PC-3 (cell line): ENCODE measurements around the gene GPR22. TPM values are rescaled to one million over a fixed set of nuclear protein-coding genes. Genes with fewer than 3 reads are reported as not detected.
A peak's percentile ranks its signal among the peaks of the same experiment; 100 is the strongest.

Experiments used
- ATAC-seq: fragments of 200-7000 bp; cut with Tn5 transposase; 2 replicates; pipeline ENCODE4 v1.9.1; 2020; ENCODE audit warnings: mild to moderate bottlenecking, moderate library complexity
- BruUV-seq: library from RNA; stranded (reverse); fragments of 400-500 nt; replicated peaks from 2 replicates; lab custom pipeline; 2021; lab: Mats Ljungman, UMichigan
- CTCF ChIA-PET: fragments of 300-600 bp; sonication (Branson Sonifier 250); formaldehyde crosslinking; loops from one replicate; lab custom pipeline; 2022; ENCODE audit warnings: antibody characterized with exemption; lab: Charles Lee
- POLR2A ChIA-PET: fragments of 300-600 bp; sonication (Branson Sonifier 250); formaldehyde crosslinking; loops from one replicate; lab custom pipeline; 2022; ENCODE audit warnings: antibody characterized with exemption; ENCODE audit not compliant: unreplicated experiment; lab: Charles Lee
- DNase-seq: peaks from one replicate; pipeline ENCODE4 v3.0.0-alpha.2; 2015
- H2AFZ ChIP-seq: fragments of 300-600 bp; sonication (generic); 2 replicates; pipeline ENCODE4 v1.6.0; 2016; ENCODE audit warnings: antibody characterized with exemption, low read length
- H3F3A ChIP-seq: fragments of 300-600 bp; sonication (generic); one replicate; pipeline ENCODE4 v1.6.0; 2017; ENCODE audit warnings: antibody characterized with exemption, low read length, control low read depth, mild to moderate bottlenecking; ENCODE audit not compliant: unreplicated experiment
- H3K27ac ChIP-seq: fragments of 300-600 bp; sonication (generic); 2 replicates; pipeline ENCODE4 v1.5.1; 2016; ENCODE audit warnings: mild to moderate bottlenecking, low read length
- H3K27me3 ChIP-seq: fragments of 300-600 bp; sonication (generic); 2 replicates; pipeline ENCODE4 v1.6.1; 2016; ENCODE audit warnings: low read length, mixed read lengths
- H3K36me3 ChIP-seq: fragments of 300-600 bp; sonication (generic); 2 replicates; pipeline ENCODE4 v1.6.1; 2016; ENCODE audit warnings: low read depth, mixed run types, low read length, mixed read lengths
- H3K4me1 ChIP-seq: fragments of 300-600 bp; sonication (generic); 2 replicates; pipeline ENCODE4 v1.5.1; 2016; ENCODE audit warnings: low read length; ENCODE audit not compliant: insufficient read depth
- H3K4me2 ChIP-seq: fragments of 300-600 bp; sonication (generic); 2 replicates; pipeline ENCODE4 v1.6.0; 2016; ENCODE audit warnings: low read length
- H3K4me3 ChIP-seq: fragments of 300-600 bp; sonication (generic); 2 replicates; pipeline ENCODE4 v1.5.1; 2016; ENCODE audit warnings: mild to moderate bottlenecking, low read length, mixed read lengths
- H3K79me2 ChIP-seq: fragments of 300-600 bp; sonication (generic); 2 replicates; pipeline ENCODE4 v1.6.1; 2017; ENCODE audit warnings: low read length, mixed read lengths
- H3K9ac ChIP-seq: fragments of 300-600 bp; sonication (generic); 2 replicates; pipeline ENCODE4 v1.6.0; 2016; ENCODE audit warnings: mild to moderate bottlenecking, low read length
- H3K9me2 ChIP-seq: fragments of 300-600 bp; sonication (generic); replicated peaks from 2 replicates; pipeline ENCODE4 v1.6.1; 2016; ENCODE audit warnings: mixed run types, low read length, mixed read lengths
- H3K9me3 ChIP-seq: fragments of 300-600 bp; sonication (generic); 2 replicates; pipeline ENCODE4 v1.6.1; 2016; ENCODE audit warnings: low read length, mixed read lengths
- H4K20me1 ChIP-seq: fragments of 300-600 bp; sonication (generic); 2 replicates; pipeline ENCODE4 v1.6.1; 2016; ENCODE audit warnings: low read length, mixed read lengths
- EZH2 ChIP-seq: fragments of 300-600 bp; sonication (generic); IDR thresholded peaks from one replicate; pipeline ENCODE4 v1.6.1; 2017; ENCODE audit warnings: antibody characterized with exemption, mild to moderate bottlenecking, low read length; ENCODE audit not compliant: unreplicated experiment
- EZH2phosphoT487 ChIP-seq: fragments of 300-600 bp; sonication (generic); IDR thresholded peaks from 2 replicates; pipeline ENCODE4 v1.6.1; 2018; ENCODE audit warnings: mild to moderate bottlenecking, antibody characterized with exemption, low read length, borderline replicate concordance
- intact Hi-C: fragments of 100-400 bp; cut with micrococcal nuclease; formaldehyde crosslinking; loops from 2 replicates; pipeline ENCODE4 v1.9.0; 2023
- total RNA-seq: library from RNA; depleted of rRNA; stranded (reverse); fragments of >200 nt; gene quantifications from 2 replicates; pipeline ENCODE4 v1.2.3, GENCODE V29; 2014
- TF ChIP-seq, protein P1 (sequence below): fragments of 300-600 bp; sonication (generic); conservative IDR thresholded peaks from 2 replicates; pipeline ENCODE4 v1.5.1; 2017; ENCODE audit warnings: antibody characterized with exemption, low read depth, mild to moderate bottlenecking, low read length

Gene GPR22
- total RNA-seq, 1 experiment from 2014 or later, result not detected

DNA sequence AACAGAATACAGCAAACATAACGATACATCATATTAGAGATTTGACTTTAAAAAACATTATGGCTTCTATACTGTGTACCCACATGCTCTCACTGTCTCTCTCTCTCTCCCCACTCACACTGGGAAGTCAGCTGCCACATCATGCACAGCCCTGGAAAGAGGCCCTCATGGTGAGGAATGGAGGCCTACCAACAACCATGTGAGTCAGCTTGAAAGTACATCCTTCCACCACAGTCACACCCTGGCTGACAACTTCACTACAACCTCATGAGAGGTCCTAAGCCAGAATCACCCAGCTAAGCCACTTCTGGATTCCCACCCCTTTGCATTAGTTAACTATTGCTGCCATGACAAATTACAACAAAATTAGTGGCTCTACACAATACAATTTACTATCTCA lies 23.3 kb upstream of the GPR22 start:
- H3K4me1 ChIP-seq, result no peaks in the 10 kb centered on the region
- H3K27me3 ChIP-seq, result no peaks in the 10 kb centered on the region
- no peak overlapping the region for H2AFZ ChIP-seq
- peaks cover 6% of the 10 kb centered on the region; the same call in 1 of the 2 replicates for H3K36me3 ChIP-seq
- ChIA-PET POLR2A (no interaction called here), CTCF (no interaction called here)
- H3K4me2 ChIP-seq, result no peak overlapping the region
- H3F3A ChIP-seq, result no peaks in the 10 kb centered on the region
- H4K20me1 ChIP-seq, result no peaks in the 10 kb centered on the region
- BruUV-seq, result no TSS peak
- no peak overlapping the region for H3K9ac ChIP-seq
- no peaks in the 10 kb centered on the region for H3K9me2 ChIP-seq
- no peak overlapping the region for H3K4me3 ChIP-seq
- peak; percentile 59 for ATAC-seq
- H3K79me2 ChIP-seq, result no peaks in the 10 kb centered on the region
- DNase-seq, result peak; percentile 20
- TF ChIP-seq EZH2 (no peak), EZH2phosphoT487 (no peak)
- TF ChIP-seq, protein P1, sequence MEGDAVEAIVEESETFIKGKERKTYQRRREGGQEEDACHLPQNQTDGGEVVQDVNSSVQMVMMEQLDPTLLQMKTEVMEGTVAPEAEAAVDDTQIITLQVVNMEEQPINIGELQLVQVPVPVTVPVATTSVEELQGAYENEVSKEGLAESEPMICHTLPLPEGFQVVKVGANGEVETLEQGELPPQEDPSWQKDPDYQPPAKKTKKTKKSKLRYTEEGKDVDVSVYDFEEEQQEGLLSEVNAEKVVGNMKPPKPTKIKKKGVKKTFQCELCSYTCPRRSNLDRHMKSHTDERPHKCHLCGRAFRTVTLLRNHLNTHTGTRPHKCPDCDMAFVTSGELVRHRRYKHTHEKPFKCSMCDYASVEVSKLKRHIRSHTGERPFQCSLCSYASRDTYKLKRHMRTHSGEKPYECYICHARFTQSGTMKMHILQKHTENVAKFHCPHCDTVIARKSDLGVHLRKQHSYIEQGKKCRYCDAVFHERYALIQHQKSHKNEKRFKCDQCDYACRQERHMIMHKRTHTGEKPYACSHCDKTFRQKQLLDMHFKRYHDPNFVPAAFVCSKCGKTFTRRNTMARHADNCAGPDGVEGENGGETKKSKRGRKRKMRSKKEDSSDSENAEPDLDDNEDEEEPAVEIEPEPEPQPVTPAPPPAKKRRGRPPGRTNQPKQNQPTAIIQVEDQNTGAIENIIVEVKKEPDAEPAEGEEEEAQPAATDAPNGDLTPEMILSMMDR, result no peak
- intact Hi-C loops, result no loop called here
- H3K9me3 ChIP-seq, result no peaks in the 10 kb centered on the region; the same call in 1 of the 2 replicates
- H3K27ac ChIP-seq, result no peak overlapping the region

DNA sequence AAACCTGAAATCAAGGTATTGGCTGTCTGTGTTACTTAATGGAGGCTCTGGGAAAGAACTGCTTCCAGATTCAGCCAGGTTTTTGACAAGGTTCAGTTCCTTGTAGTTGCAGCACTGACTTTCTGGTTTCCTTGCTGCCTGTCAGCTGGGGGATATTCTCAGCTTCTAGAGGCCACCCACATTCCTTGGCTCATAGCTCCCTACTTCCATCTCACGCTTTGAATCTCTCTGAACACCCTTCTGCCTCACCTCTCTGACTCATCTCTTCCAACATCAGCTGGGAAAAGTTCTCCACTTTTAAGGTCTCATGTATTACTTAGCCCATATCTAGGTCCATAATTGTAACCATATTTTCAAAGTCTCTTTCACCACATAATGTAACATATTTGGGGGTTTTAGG lies 22.9 kb upstream of the GPR22 start:
- Histone ChIP-seq H3K9ac (no peak overlapping the region), H2AFZ (no peak overlapping the region), H3K27me3 (no peaks in the 10 kb centered on the region), H3K36me3 (peaks cover 6% of the 10 kb centered on the region; the same call in 1 of the 2 replicates), H3F3A (no peaks in the 10 kb centered on the region), H3K27ac (no peak overlapping the region), H4K20me1 (no peaks in the 10 kb centered on the region), H3K79me2 (no peaks in the 10 kb centered on the region), H3K4me1 (no peaks in the 10 kb centered on the region), H3K9me2 (no peaks in the 10 kb centered on the region), H3K4me3 (no peak overlapping the region), H3K9me3 (no peaks in the 10 kb centered on the region; the same call in 1 of the 2 replicates), H3K4me2 (no peak overlapping the region)
- BruUV-seq, result no TSS peak
- intact Hi-C loops, result no loop called here
- ChIA-PET POLR2A (no interaction called here), CTCF (no interaction called here)
- ATAC-seq (no peak), DNase-seq (peak; percentile 2)
- TF ChIP-seq EZH2 (no peak), EZH2phosphoT487 (no peak)
- TF ChIP-seq, protein P1, result no peak

DNA sequence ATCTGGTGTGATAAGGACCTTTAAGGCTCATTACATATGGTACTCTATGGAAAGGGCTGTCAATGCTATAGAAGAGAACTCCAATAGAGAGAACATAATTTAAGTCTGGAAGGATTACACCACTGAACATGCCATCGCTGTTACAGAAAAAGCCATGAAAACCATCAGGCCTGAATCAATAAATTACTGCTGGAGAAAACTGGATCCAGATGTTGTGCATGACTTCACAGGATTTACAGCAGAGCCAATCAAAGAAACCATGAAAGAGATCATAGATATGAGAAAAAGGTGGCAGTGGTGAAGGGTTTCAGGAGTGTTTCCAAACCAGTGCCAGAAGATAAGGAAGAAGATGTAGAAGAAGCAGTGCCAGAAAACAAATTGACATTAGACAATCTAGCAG lies 18.9 kb upstream of the GPR22 start:
- Histone ChIP-seq H3F3A (no peaks in the 10 kb centered on the region), H3K9ac (no peak overlapping the region), H3K9me2 (no peaks in the 10 kb centered on the region), H3K27me3 (no peaks in the 10 kb centered on the region), H3K79me2 (no peaks in the 10 kb centered on the region), H3K4me1 (no peaks in the 10 kb centered on the region), H3K4me3 (no peak overlapping the region), H2AFZ (no peak overlapping the region), H3K27ac (no peak overlapping the region), H3K36me3 (no peaks in the 10 kb centered on the region; the same call in 1 of the 2 replicates), H4K20me1 (no peaks in the 10 kb centered on the region), H3K4me2 (no peak overlapping the region), H3K9me3 (no peaks in the 10 kb centered on the region)
- ATAC-seq, result no peak
- TF ChIP-seq EZH2 (no peak), EZH2phosphoT487 (no peak)
- TF ChIP-seq, protein P1, result no peak
- no TSS peak for BruUV-seq
- no peak for DNase-seq
- CTCF ChIA-PET, result no interaction called here
- intact Hi-C loops, result no loop called here
- POLR2A ChIA-PET, result no interaction called here
